Measurements from ENCODE around the gene SLC4A3.

SLC4A3 gene

GRCh38 chr2:219614076-219614860 is 13.2 kb upstream of the SLC4A3 start:
- DNase-seq = no peak

GRCh38 chr2:219615036-219615435 is 12.4 kb upstream of the SLC4A3 start:
- no peak for DNase-seq

- no peak for DNase-seq
These were observed 11.5 kb upstream of the SLC4A3 start for GRCh38 chr2:219615894-219616293.

GRCh38 chr2:219616550-219616949 is 10.9 kb upstream of the SLC4A3 start:
- no peak for DNase-seq

- DNase-seq = no peak
These were observed 8.7 kb upstream of the SLC4A3 start for GRCh38 chr2:219618733-219619122.

GRCh38 chr2:219619235-219619634 is 8.2 kb upstream of the SLC4A3 start:
- no peak for DNase-seq

GRCh38 chr2:219620546-219620945 is 6.9 kb upstream of the SLC4A3 start:
- DNase-seq = no peak

GRCh38 chr2:219621935-219622334 is 5.5 kb upstream of the SLC4A3 start:
- DNase-seq = no peak

GRCh38 chr2:219622472-219622871 is 5.0 kb upstream of the SLC4A3 start:
- DNase-seq = no peak

GRCh38 chr2:219624565-219624964 is 2.9 kb upstream of the SLC4A3 start:
- no peak for DNase-seq

- DNase-seq = no peak
These were observed 2.3 kb upstream of the SLC4A3 start for GRCh38 chr2:219625179-219625578.

- DNase-seq = no peak
These were observed 890 bp upstream of the SLC4A3 start for GRCh38 chr2:219626540-219626939.

- DNase-seq = no peak
These were observed 980 bp downstream of the SLC4A3 start for GRCh38 chr2:219628235-219628985.

- DNase-seq = no peak
These were observed 1.8 kb downstream of the SLC4A3 start for GRCh38 chr2:219628986-219629901.

- no peak for DNase-seq
These were observed 2.7 kb downstream of the SLC4A3 start for GRCh38 chr2:219629976-219630695.

- no peak for DNase-seq
These were observed 3.5 kb downstream of the SLC4A3 start for GRCh38 chr2:219630770-219631405.

GRCh38 chr2:219631406-219631891 is 4.0 kb downstream of the SLC4A3 start:
- no peak for DNase-seq

- no peak for DNase-seq
These were observed 4.7 kb downstream of the SLC4A3 start for GRCh38 chr2:219631904-219632759.

- no peak for DNase-seq
These were observed 5.3 kb downstream of the SLC4A3 start for GRCh38 chr2:219632760-219633105.

GRCh38 chr2:219633276-219634065 is 6.0 kb downstream of the SLC4A3 start:
- DNase-seq = no peak
